NCI-H69 (cell line): ENCODE results near the gene TMPRSS11D.

Experiments
- DNase-seq: peaks from one replicate; lab custom pipeline; 2025; lab: John Stamatoyannopoulos, UW

TMPRSS11D gene

GRCh38 chr4:67883902-67884301, at the start of gene TMPRSS11D:
Gene TMPRSS11D (minus strand): TSS chr4:67884002. CDS start chr4:67883933, 69 bp downstream.
- DNase-seq: no peak

- DNase-seq: no peak
Measured at GRCh38 chr4:67933038-67933437, 49.2 kb upstream of the TMPRSS11D start.

GRCh38 chr4:67931256-67931655, 47.5 kb upstream of the TMPRSS11D start:
- DNase-seq: no peak

GRCh38 chr4:67929426-67929825, 45.6 kb upstream of the TMPRSS11D start:
- DNase-seq: no peak

- no peak for DNase-seq
Measured at GRCh38 chr4:67928546-67928945, 44.7 kb upstream of the TMPRSS11D start.

- DNase-seq: no peak
Measured at GRCh38 chr4:67927251-67927650, 43.4 kb upstream of the TMPRSS11D start.

GRCh38 chr4:67926485-67926884, 42.7 kb upstream of the TMPRSS11D start:
- DNase-seq: no peak

GRCh38 chr4:67922697-67923096, 38.9 kb upstream of the TMPRSS11D start:
- no peak for DNase-seq

GRCh38 chr4:67918428-67918827, 34.6 kb upstream of the TMPRSS11D start:
- DNase-seq: peak; percentile 0

- no peak for DNase-seq
Measured at GRCh38 chr4:67915400-67915966, 31.7 kb upstream of the TMPRSS11D start.

GRCh38 chr4:67912080-67912479, 28.3 kb upstream of the TMPRSS11D start:
- DNase-seq: no peak

- DNase-seq: no peak
Measured at GRCh38 chr4:67911638-67912037, 27.8 kb upstream of the TMPRSS11D start.

GRCh38 chr4:67911141-67911540, 27.3 kb upstream of the TMPRSS11D start:
- no peak for DNase-seq

GRCh38 chr4:67910585-67910905, 26.7 kb upstream of the TMPRSS11D start:
- DNase-seq: no peak

- peak; percentile 28 for DNase-seq
Measured at GRCh38 chr4:67909905-67910584, 26.2 kb upstream of the TMPRSS11D start.

- no peak for DNase-seq
Measured at GRCh38 chr4:67907650-67908049, 23.8 kb upstream of the TMPRSS11D start.

- DNase-seq: no peak
Measured at GRCh38 chr4:67899096-67899495, 15.3 kb upstream of the TMPRSS11D start.

- DNase-seq: no peak
Measured at GRCh38 chr4:67897686-67898085, 13.9 kb upstream of the TMPRSS11D start.

GRCh38 chr4:67896421-67897065, 12.7 kb upstream of the TMPRSS11D start:
- no peak for DNase-seq

- DNase-seq: no peak
Measured at GRCh38 chr4:67894659-67895058, 10.9 kb upstream of the TMPRSS11D start.

GRCh38 chr4:67892905-67893304, 9.1 kb upstream of the TMPRSS11D start:
- peak; percentile 0 for DNase-seq

GRCh38 chr4:67892253-67892652, 8.5 kb upstream of the TMPRSS11D start:
- no peak for DNase-seq

- DNase-seq: no peak
Measured at GRCh38 chr4:67891645-67892044, 7.8 kb upstream of the TMPRSS11D start.

GRCh38 chr4:67886281-67886680, 2.5 kb upstream of the TMPRSS11D start:
- no peak for DNase-seq
